A549 (cell line): ENCODE data around the gene CAB39. TPM values are rescaled to one million over a fixed set of nuclear protein-coding genes. Genes with fewer than 3 reads are reported as not detected.

Experiments
- ATAC-seq, 2 experiments: fragments of 200-7000 bp in 1 of 2; fragments of >200 bp in 1 of 2; cut with Nextera tagmentation in 1 of 2; cut with Tn5 transposase in 1 of 2; 3 replicates each; pipeline versions ENCODE4 v1.8.0 to v1.9.1; 2018 to 2020; ENCODE audit warnings: mild to moderate bottlenecking in 1 of 2, moderate library complexity in 1 of 2
- CTCF ChIA-PET: fragments of 300-600 bp; sonication (Branson Sonifier 250); formaldehyde crosslinking; extraction: SDS; loops from one replicate; lab custom pipeline; 2021; ENCODE audit warnings: antibody characterized with exemption, inconsistent platforms; lab: Yijun Ruan, JAX
- POLR2A ChIA-PET: fragments of 350-600 bp; formaldehyde crosslinking; extraction: SDS; loops from one replicate; lab custom pipeline; 2021; ENCODE audit warnings: antibody characterized with exemption, inconsistent platforms; lab: Yijun Ruan, JAX
- DNase-seq, 2 experiments: peaks; one replicate each; pipeline versions ENCODE4 v3.0.0 to v3.0.0-alpha.2; 2011 to 2016; ENCODE audit warnings: low read depth in 1 of 2, low spot score in 1 of 2
- FAIRE-seq: peaks from 2 replicates; lab custom pipeline; 2011; peaks lifted over from hg19 to GRCh38; lab: Jason Lieb, UNC
- H3K27ac ChIP-seq, 2 experiments: fragments of >200 bp; sonication (Bioruptor Twin); formaldehyde crosslinking; 3 replicates each; pipeline ENCODE4 v1.5.1; 2016 to 2017
- H3K4me1 ChIP-seq: fragments of >200 bp; sonication (Bioruptor Twin); formaldehyde crosslinking; 3 replicates; pipeline ENCODE4 v1.6.1; 2016
- H3K4me2 ChIP-seq: fragments of >200 bp; sonication (Bioruptor Twin); formaldehyde crosslinking; 3 replicates; pipeline ENCODE4 v1.6.1; 2016
- H3K4me3 ChIP-seq: fragments of >200 bp; sonication (Bioruptor Twin); formaldehyde crosslinking; 3 replicates; pipeline ENCODE4 v1.5.1; 2016
- H3K9me3 ChIP-seq: fragments of >200 bp; sonication (Bioruptor Twin); formaldehyde crosslinking; 3 replicates; pipeline ENCODE4 v1.6.1; 2016
- BHLHE40 ChIP-seq: IDR thresholded peaks from 2 replicates; pipeline ENCODE4 v1.6.1; 2012; ENCODE audit warnings: low read depth, low read length, inconsistent platforms
- CBX2 ChIP-seq: fragments of 200-600 bp; sonication (generic); IDR thresholded peaks from 2 replicates; pipeline ENCODE4 v1.6.1; 2016; ENCODE audit warnings: low read depth, mild to moderate bottlenecking, borderline replicate concordance
- EHF ChIP-seq: fragments of 250-450 bp; sonication (Bioruptor Pico); IDR thresholded peaks from 2 replicates; pipeline ENCODE4 v1.5.0; 2020; ENCODE audit warnings: mild to moderate bottlenecking
- EHMT2 ChIP-seq: fragments of 200-600 bp; sonication (generic); IDR thresholded peaks from 2 replicates; pipeline ENCODE4 v1.6.1; 2016; ENCODE audit warnings: antibody characterized with exemption, low read depth, mild to moderate bottlenecking, moderate library complexity
- FOSL2 ChIP-seq, 2 experiments: fragments of 450-650 bp in 1 of 2; fragments of >200 bp in 1 of 2; sonication (Bioruptor Twin) in 1 of 2; formaldehyde crosslinking; IDR thresholded peaks; 2 replicates each; pipeline versions ENCODE4 v1.5.0 to v1.6.1; 2016 to 2020; ENCODE audit warnings: mild to moderate bottlenecking in 1 of 2, moderate library complexity in 1 of 2
- GATA3 ChIP-seq: IDR thresholded peaks from 2 replicates; pipeline ENCODE4 v1.6.1; 2012; ENCODE audit warnings: borderline replicate concordance
- HDAC2 ChIP-seq: fragments of 200-600 bp; sonication (generic); IDR thresholded peaks from 2 replicates; pipeline ENCODE4 v1.6.1; 2016
- HMGXB4 ChIP-seq: fragments of 250-450 bp; sonication (Bioruptor Pico); IDR thresholded peaks from 2 replicates; pipeline ENCODE4 v1.5.0; 2021; ENCODE audit warnings: mild to moderate bottlenecking, moderate library complexity, borderline replicate concordance
- HOXB13 ChIP-seq: fragments of 250-450 bp; sonication (Bioruptor Pico); IDR thresholded peaks from 2 replicates; pipeline ENCODE4 v1.5.0; 2020; ENCODE audit warnings: low read depth, mild to moderate bottlenecking, moderate library complexity
- JUNB ChIP-seq: fragments of >200 bp; sonication (Bioruptor Twin); formaldehyde crosslinking; IDR thresholded peaks from 2 replicates; pipeline ENCODE4 v1.6.1; 2016
- MAFK ChIP-seq: fragments of 450-650 bp; IDR thresholded peaks from 2 replicates; pipeline ENCODE4 v1.6.1; 2014; ENCODE audit not compliant: partially characterized antibody
- MAX ChIP-seq: IDR thresholded peaks from 2 replicates; pipeline ENCODE4 v1.6.1; 2012
- NR3C1 ChIP-seq: fragments of >200 bp; sonication (Bioruptor Twin); formaldehyde crosslinking; IDR thresholded peaks from 3 replicates; pipeline ENCODE4 v1.6.1; 2017
- PHF8 ChIP-seq: fragments of 200-600 bp; sonication (generic); IDR thresholded peaks from 2 replicates; pipeline ENCODE4 v1.6.1; 2016; ENCODE audit warnings: low read depth, mild to moderate bottlenecking, antibody characterized with exemption, moderate library complexity, borderline replicate concordance
- RFX5 ChIP-seq: fragments of 450-650 bp; IDR thresholded peaks from 2 replicates; pipeline ENCODE4 v1.7.1; 2014; ENCODE audit warnings: antibody characterized with exemption, mild to moderate bottlenecking, moderate library complexity
- RNF2 ChIP-seq: fragments of 200-600 bp; sonication (generic); IDR thresholded peaks from 2 replicates; pipeline ENCODE4 v1.6.1; 2016; ENCODE audit warnings: low read depth, mild to moderate bottlenecking, antibody characterized with exemption, moderate library complexity, borderline replicate concordance
- SREBF2 ChIP-seq: fragments of 450-650 bp; IDR thresholded peaks from 2 replicates; pipeline ENCODE4 v1.6.1; 2014; ENCODE audit warnings: mild to moderate bottlenecking, moderate library complexity
- TFCP2L1 ChIP-seq: fragments of 250-450 bp; sonication (Bioruptor Pico); IDR thresholded peaks from 2 replicates; pipeline ENCODE4 v1.5.0; 2021; ENCODE audit warnings: mild to moderate bottlenecking
- TP53 ChIP-seq: fragments of 250-450 bp; sonication (Bioruptor Pico); IDR thresholded peaks from 2 replicates; pipeline ENCODE4 v1.5.0; 2021; ENCODE audit warnings: mild to moderate bottlenecking, moderate library complexity
- USF2 ChIP-seq: fragments of 450-650 bp; IDR thresholded peaks from 2 replicates; pipeline ENCODE4 v1.6.1; 2014; ENCODE audit warnings: antibody characterized with exemption
- ZFP36 ChIP-seq: fragments of 450-650 bp; IDR thresholded peaks from 2 replicates; pipeline ENCODE4 v1.6.1; 2014; ENCODE audit warnings: borderline replicate concordance; ENCODE audit not compliant: partially characterized antibody
- ZNF302 ChIP-seq: fragments of 250-450 bp; sonication (Bioruptor Pico); IDR thresholded peaks from 2 replicates; pipeline ENCODE4 v1.9.0; 2021; ENCODE audit warnings: inconsistent platforms, mild to moderate bottlenecking, moderate library complexity
- WGBS: methylation state at CpG from one replicate; pipeline ENCODE4 v1.1.6; 2017; ENCODE audit errors: missing lambda C conversion rate; 5-methylcytosine and 5-hydroxymethylcytosine counted together
- polyA plus RNA-seq, 4 experiments: library from polyadenylated mRNA; depleted of rRNA in 3 of 4; stranded (reverse); fragments of >200 nt; fragmentation: RNase III in 1 of 4; extraction: RNeasy Plus Mini Kit Qiagen cat#74134 plus additional on column Dnase treatment in 1 of 4; gene quantifications; 2 replicates in 3 of 4; 3 replicates in 1 of 4; pipeline ENCODE4 v1.2.3, GENCODE V29; 2011 to 2017

CAB39 gene
- polyA plus RNA-seq, 2 of the 4 experiments (the other 2 are of a cell fraction) = 28.4 to 54.2 TPM

- POLR2A ChIA-PET = no interaction called here
- no peak overlapping the region for H3K4me3 ChIP-seq
- FAIRE-seq = no peak
These were observed 39.8 kb upstream of the CAB39 start for GRCh38 chr2:230672836-230673235.

GRCh38 chr2:230674401-230674800 lies 38.2 kb upstream of the CAB39 start:
- H3K27ac ChIP-seq = no peak overlapping the region
- H3K4me1 ChIP-seq = peaks cover 11% of the 10 kb centered on the region
- TF ChIP-seq TFCP2L1 (CRISPR knock-in tag) (no peak), SREBF2 (no peak), PHF8 (no peak), RNF2 (no peak), CBX2 (no peak), EHF (CRISPR knock-in tag) (no peak), GATA3 (no peak)
- no peak overlapping the region for H3K4me3 ChIP-seq
- CTCF ChIA-PET = interaction anchor here (1.4 to 1.6 kb wide), 2 partner anchors 10 to 14 kb away, joined by 3 to 4 read pairs; no protein-coding TSS in a partner anchor
- FAIRE-seq = no peak
- 0 out of 3 replicates have a peak, but pooled peaks cover 2% of the 10 kb centered on the region for H3K9me3 ChIP-seq
- WGBS = 96% methylated on average over 2 of the region's 2 CpGs
- ATAC-seq = no peak
- H3K4me2 ChIP-seq = no peak overlapping the region
- DNase-seq = no peak
- POLR2A ChIA-PET = no interaction called here

More at GRCh38 chr2:230672836-230673235, 39.8 kb upstream of the CAB39 start:
- Histone ChIP-seq H3K27ac (no peak overlapping the region), H3K4me2 (no peak overlapping the region), H3K4me1 (peaks cover 11% of the 10 kb centered on the region), H3K9me3 (no peaks in the 10 kb centered on the region)
- no peak for TF ChIP-seq RNF2
- 84% methylated on average over 12 of the region's 12 CpGs for WGBS
- ATAC-seq (no peak), DNase-seq (no peak)
- CTCF ChIA-PET = interaction anchor here (1.0 kb wide), 1 partner anchor 125 kb away, joined by 3 read pairs; no protein-coding TSS in a partner anchor

- 70% methylated on average over 5 of the region's 5 CpGs for WGBS
- ATAC-seq (peak; percentile 20 to 30; a peak in 3 of 6 replicates), DNase-seq (no peak), FAIRE-seq (no peak)
- no peak overlapping the region for H3K4me3 ChIP-seq
- H3K27ac ChIP-seq = no peak overlapping the region
- H3K9me3 ChIP-seq = 0 out of 3 replicates have a peak, but pooled peaks cover 2% of the 10 kb centered on the region
- peaks cover 11% of the 10 kb centered on the region for H3K4me1 ChIP-seq
- CTCF ChIA-PET = interaction anchor here (1.4 to 1.6 kb wide), 2 partner anchors 9 to 13 kb away, joined by 3 to 4 read pairs; no protein-coding TSS in a partner anchor
- H3K4me2 ChIP-seq = no peak overlapping the region
- TF ChIP-seq NR3C1 (no peak), MAFK (no peak), HOXB13 (CRISPR knock-in tag) (no peak), GATA3 (no peak), TFCP2L1 (CRISPR knock-in tag) (no peak), HMGXB4 (CRISPR knock-in tag) (no peak), MAX (no peak), FOSL2 (IDR thresholded peaks at IDR 0.05) (no peak), FOSL2 (CRISPR knock-in tag; IDR thresholded peaks at IDR 0.05) (no peak), ZNF302 (no peak), TP53 (no peak), ZFP36 (no peak), JUNB (no peak), BHLHE40 (no peak), RNF2 (no peak), HDAC2 (no peak), USF2 (no peak), RFX5 (no peak), EHMT2 (no peak)
- POLR2A ChIA-PET = no interaction called here
These were observed 37.5 kb upstream of the CAB39 start for GRCh38 chr2:230674966-230675672.
